ENCODE measurements around the gene PFDN6. TPM values are rescaled to one million over a fixed set of nuclear protein-coding genes. Genes with fewer than 3 reads are reported as not detected.

The PFDN6 gene
- total RNA-seq, 2 donors from 2014 or later, result 29.1 to 31.0 TPM

DNA sequence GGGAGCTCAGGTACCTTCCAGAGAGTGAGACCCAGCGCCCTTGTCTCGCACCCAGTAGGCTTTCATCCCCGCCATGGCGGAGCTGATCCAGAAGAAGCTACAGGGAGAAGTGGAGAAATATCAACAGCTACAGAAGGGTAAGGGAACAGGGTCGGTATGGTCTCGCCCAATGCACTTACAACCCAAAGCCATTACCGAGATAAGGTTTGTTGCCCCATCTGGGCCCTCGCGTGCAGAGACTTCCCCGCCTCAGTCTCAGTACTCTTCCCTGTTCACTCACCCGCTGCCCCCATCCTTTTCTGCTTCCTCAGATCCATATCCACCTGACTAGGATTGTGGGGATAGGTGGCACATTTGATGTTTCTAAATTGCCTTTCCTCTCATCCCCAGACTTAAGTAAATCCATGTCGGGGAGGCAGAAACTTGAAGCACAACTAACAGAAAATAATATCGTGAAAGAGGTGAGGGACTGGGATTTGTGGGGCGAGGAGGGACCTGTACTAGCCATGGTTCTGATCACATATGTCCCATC, 449 bp downstream of the PFDN6 start:
- intact Hi-C loops (cut with DNase I), result no loop called here
- DNase-seq (ENCODE audit: low spot score), result no peak

- intact Hi-C loops (cut with DNase I), result no loop called here
- DNase-seq (ENCODE audit: low spot score), result no peak
These were observed 1.1 kb downstream of the PFDN6 start for GRCh38 chr6:33290459-33290858.

DNA sequence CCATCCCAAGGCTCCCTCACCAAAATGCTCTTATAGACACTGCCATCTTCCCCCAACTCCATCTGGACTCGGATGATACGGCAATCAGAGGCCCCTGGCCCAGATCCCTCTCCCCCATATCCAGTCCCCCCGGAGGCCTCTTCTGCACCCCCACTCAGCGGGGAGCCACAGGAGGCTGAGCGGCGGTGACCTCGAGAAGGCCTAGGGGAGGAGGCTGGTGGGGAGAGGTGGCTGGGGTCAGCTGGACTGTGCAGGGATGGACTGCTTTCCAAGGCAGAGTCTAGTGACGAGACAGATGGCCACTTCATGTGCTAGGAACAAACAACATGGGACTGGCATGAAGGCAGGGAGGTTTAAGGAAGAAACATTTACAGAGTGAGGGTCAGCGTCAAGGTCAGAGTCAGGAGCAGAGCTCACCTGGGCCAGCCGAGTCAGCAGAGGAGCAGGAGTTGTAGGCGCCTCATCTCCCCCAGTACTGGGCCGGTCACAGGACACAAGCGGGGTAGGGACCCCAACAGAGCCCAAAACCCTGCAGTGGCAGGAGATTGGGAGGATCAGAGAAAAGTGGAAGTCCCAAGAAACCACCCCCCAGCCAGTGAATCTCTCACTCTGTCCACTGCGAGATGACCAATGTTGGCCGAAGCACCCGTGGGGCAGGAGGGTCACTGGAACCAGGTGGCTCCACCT, 3.7 kb downstream of the PFDN6 start:
- intact Hi-C loops (cut with DNase I), result no loop called here

DNA sequence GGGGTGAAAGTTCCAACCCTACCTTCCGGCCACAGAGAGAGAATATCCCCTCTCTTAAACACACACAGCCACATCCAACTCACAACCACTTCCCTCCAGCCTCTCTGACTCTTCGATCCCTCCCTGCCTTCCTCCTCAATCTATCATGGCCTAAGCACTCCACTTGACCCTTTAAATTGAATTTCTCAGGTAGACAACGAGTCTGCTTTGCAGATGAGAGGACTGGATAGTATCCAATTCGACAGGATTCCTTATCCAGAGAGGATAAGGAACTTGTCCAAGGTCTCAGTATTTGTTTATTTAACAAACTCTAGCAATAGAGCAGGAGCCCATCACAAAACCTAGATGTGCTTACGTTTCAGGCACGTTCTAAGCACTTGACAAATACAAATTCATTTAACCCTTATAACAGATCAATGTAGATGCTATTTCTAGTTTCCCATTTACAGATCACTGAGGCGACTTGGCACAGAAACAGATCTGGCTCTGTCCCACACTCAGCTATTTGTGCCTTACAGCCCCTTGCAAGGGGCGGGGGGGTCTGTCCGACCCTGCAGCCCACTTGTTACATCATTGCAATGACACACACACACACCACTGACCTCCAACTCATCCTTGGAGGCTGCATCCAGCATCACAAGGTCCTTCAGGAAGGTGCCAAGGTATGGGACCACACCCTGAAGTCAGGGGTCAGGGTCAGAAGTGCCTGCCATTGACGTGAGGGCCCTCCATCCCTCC, 4.9 kb downstream of the PFDN6 start:
- intact Hi-C loops (cut with DNase I), result no loop called here
- DNase-seq (ENCODE audit: low spot score), result peak; percentile 67

More for the DNA sequence above, 3.7 kb downstream of the PFDN6 start:
- peak; percentile 69 for DNase-seq (ENCODE audit: low spot score)

- DNase-seq (ENCODE audit: low spot score), result peak; percentile 74
- intact Hi-C loops (cut with DNase I), result no loop called here
These were observed 6.4 kb downstream of the PFDN6 start for GRCh38 chr6:33295621-33296369.

GRCh38 chr6:33296797-33297405, 7.5 kb downstream of the PFDN6 start:
- DNase-seq (ENCODE audit: low spot score), result peak; percentile 55
- intact Hi-C loops (cut with DNase I), result no loop called here

- peak; percentile 81 for DNase-seq (ENCODE audit: low spot score)
These were observed 8.1 kb downstream of the PFDN6 start for GRCh38 chr6:33297406-33297955.

GRCh38 chr6:33297956-33298772, 8.8 kb downstream of the PFDN6 start:
- intact Hi-C loops (cut with DNase I), result no loop called here
- DNase-seq (ENCODE audit: low spot score), result peak; percentile 89

More at GRCh38 chr6:33297406-33297955, 8.1 kb downstream of the PFDN6 start:
- intact Hi-C loops (cut with DNase I), result no loop called here

GRCh38 chr6:33298773-33299236, 9.4 kb downstream of the PFDN6 start, which contains the start of gene RGL2:
RGL2 (minus strand) TSS chr6:33298942; CDS start chr6:33298610, 332 bp downstream.
- intact Hi-C loops (cut with DNase I), result no loop called here
- DNase-seq (ENCODE audit: low spot score), result peak; percentile 96

DNA sequence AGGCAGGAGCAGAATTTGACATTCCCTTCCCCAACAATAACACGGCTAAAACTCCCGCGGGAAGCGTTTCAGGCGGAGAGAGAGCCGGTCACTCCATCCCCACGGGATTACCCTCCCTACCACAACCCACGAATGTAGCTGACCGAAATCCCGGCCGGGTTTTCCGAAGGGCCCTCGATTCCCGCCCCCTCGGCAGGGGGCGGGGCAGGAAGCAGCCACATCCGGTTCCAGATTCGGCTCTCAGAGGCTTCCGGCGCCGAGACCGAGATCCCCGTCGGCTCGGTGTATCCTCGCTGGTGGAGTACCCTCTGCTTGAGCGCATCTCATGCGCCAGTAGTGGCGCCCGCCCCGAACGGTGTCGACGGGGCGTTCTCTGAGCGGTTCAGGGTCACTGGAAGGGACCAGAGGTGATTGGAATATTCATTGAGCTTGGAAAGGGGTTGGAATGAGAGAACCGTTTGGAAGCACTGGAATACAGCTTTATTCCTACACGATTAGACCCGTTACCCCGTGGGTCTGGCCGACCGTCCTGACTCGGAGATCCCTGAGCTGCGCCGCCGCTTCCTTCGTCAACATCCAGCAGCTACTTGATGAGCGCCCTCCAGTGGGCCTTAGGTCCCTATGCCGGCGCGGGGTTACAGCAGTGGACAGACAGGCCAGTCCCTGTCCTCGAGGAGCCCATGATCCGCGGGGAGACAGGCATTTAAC, 10.0 kb downstream of the PFDN6 start:
- intact Hi-C loops (cut with DNase I), result no loop called here
- peak; percentile 97 for DNase-seq (ENCODE audit: low spot score)

- intact Hi-C loops (cut with DNase I), result no loop called here
These were observed 12.5 kb downstream of the PFDN6 start for GRCh38 chr6:33301877-33302276.

DNA sequence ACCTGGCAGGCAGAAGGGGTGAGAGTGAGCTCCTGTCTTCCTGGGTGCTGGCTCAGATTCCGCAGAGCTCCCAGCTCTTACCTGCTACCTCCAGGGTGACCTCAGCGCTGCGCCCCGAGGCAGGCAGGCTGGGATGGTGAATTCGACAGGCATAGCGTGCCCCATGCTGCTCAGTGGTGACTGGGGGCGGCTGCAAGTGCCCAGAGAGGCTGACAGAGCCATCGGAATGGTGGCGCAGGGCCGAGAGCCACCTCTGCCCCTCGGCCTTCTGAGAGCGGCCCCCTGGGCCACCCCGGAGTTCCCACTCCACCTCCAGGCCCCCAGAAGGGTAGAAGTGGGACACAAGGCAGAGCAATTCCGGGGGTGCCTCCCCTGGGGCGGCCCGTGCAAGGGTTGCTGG, 14.8 kb downstream of the PFDN6 start:
- intact Hi-C loops (cut with DNase I), result no loop called here
- DNase-seq (ENCODE audit: low spot score), result no peak

More at GRCh38 chr6:33301877-33302276, 12.5 kb downstream of the PFDN6 start:
- no peak for DNase-seq (ENCODE audit: low spot score)

DNA sequence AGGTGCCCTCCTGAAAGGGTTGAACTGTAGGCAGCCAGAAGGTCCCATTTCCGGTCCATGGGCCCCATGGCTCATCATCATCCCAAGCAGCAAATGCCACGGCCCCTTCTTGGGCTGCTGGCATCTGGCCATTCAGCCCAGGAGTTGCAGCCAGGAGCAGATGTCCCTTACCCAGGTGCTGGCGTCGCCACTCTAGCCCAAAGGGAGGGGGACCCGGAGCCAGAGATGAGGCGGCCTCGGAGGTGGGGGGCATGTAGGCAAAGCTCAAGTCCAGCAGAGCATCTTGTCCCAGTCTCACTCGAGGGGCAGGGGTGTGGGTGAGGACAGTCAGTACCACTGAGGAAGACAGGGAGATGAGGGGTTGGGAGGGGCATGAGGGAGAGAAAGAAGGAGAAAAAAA, 15.7 kb downstream of the PFDN6 start:
- intact Hi-C loops (cut with DNase I), result no loop called here
- DNase-seq (ENCODE audit: low spot score), result no peak

DNA sequence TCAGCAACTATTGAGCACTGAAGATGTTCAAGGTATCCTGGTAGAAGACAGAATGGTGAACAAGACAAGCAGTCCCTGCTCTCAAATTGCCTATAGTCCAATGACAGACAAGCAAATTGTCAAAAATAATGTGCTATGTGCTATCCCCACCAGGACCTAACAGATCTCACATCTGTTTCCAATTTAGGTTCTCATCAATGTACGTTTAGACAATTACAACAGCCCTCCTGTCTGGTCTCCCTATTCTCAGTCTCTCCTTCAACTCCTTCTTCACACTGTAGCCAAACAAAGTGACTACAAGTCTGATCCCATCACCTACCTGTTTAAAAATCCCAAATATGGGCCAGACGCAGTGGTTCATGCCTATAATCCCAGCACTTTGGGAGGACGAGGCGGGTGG, 17.0 kb downstream of the PFDN6 start:
- intact Hi-C loops (cut with DNase I), result no loop called here
- DNase-seq (ENCODE audit: low spot score), result no peak

DNA sequence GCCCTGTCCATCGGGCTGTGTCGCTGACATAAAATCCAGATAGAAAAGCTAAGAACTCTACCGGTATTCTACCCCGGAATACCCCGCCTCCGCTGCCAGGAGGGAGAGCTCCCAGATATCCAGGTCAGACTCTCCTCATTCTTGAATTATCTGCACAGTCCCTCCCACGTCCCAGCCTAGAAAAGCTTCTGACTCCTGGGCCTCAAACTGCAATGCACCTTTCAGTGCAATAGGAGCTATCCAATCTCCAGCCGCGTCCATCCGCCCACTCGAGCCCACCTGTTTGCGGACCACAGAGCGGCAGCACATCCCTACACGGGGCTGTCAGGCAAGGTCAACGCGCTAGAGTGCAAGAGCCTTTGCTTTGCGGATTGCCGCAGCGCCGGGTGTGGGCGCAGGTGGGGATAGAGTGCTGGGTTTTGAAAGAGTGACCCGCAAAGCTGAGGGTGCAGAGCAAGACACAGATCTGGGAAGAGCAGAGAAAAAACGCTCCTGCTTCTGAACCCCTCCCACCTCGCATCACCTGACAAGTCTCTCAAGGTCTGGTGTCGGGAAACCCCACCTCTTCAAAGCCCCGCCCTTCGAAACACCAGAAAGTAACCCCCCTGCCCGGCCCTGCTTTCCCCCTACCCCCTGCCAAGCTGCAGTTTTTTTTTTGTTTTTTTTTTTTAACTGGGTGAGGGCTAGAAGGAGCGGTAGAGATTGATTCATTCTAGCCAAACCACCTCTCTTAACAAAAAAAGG, 23.1 kb downstream of the PFDN6 start:
- intact Hi-C loops (cut with DNase I), result no loop called here
- DNase-seq (ENCODE audit: low spot score), result peak; percentile 79

GRCh38 chr6:33313105-33313708, 23.8 kb downstream of the PFDN6 start:
- DNase-seq (ENCODE audit: low spot score), result no peak
- intact Hi-C loops (cut with DNase I), result no loop called here

Data from posterior vena cava (tissue), 2 donors.